KMS-11 (cell line): ENCODE results near the gene ADGRG2.

Experiments
- H2AFZ ChIP-seq: fragments of 200-600 bp; sonication (generic); 2 replicates; pipeline ENCODE4 v1.6.1; 2016; ENCODE audit warnings: antibody characterized with exemption, mixed run types, low read depth
- H3K27ac ChIP-seq: fragments of 200-600 bp; sonication (generic); 2 replicates; pipeline ENCODE4 v1.6.1; 2016; ENCODE audit warnings: mild to moderate bottlenecking, mixed run types
- H3K27me3 ChIP-seq: fragments of 200-600 bp; sonication (generic); 2 replicates; pipeline ENCODE4 v1.6.1; 2017; ENCODE audit warnings: mild to moderate bottlenecking, low read depth, mixed run types, moderate library complexity; ENCODE audit not compliant: insufficient read depth
- H3K36me3 ChIP-seq: fragments of 200-600 bp; sonication (generic); 2 replicates; pipeline ENCODE4 v1.6.1; 2017; ENCODE audit warnings: mild to moderate bottlenecking, mixed run types; ENCODE audit not compliant: insufficient read depth
- H3K4me1 ChIP-seq: fragments of 200-600 bp; sonication (generic); 2 replicates; pipeline ENCODE4 v1.6.1; 2016; ENCODE audit warnings: mild to moderate bottlenecking, low read depth, mixed run types; ENCODE audit not compliant: poor library complexity, severe bottlenecking
- H3K4me2 ChIP-seq: fragments of 200-600 bp; sonication (generic); 2 replicates; pipeline ENCODE4 v1.7.0; 2016; ENCODE audit warnings: mild to moderate bottlenecking, mixed run types
- H3K4me3 ChIP-seq: fragments of 200-600 bp; sonication (generic); IDR thresholded peaks from 2 replicates; pipeline ENCODE4 v1.6.1; 2017; ENCODE audit warnings: low read depth, low read length, mixed read lengths; ENCODE audit not compliant: insufficient read depth
- H3K79me2 ChIP-seq: fragments of 200-600 bp; sonication (generic); 2 replicates; pipeline ENCODE4 v1.6.1; 2016; ENCODE audit warnings: low read depth, mixed run types; ENCODE audit not compliant: insufficient read depth
- H3K9ac ChIP-seq: fragments of 200-600 bp; sonication (generic); 2 replicates; pipeline ENCODE4 v1.6.1; 2016; ENCODE audit warnings: mild to moderate bottlenecking, mixed run types
- H4K20me1 ChIP-seq: fragments of 200-600 bp; sonication (generic); 2 replicates; pipeline ENCODE4 v1.6.1; 2016; ENCODE audit warnings: mild to moderate bottlenecking, mixed run types; ENCODE audit not compliant: insufficient read depth
- TF ChIP-seq, protein P1 (sequence below): fragments of 200-600 bp; sonication (generic); conservative IDR thresholded peaks from 2 replicates; pipeline ENCODE4 v1.6.1; 2017; ENCODE audit warnings: low read depth, mild to moderate bottlenecking, antibody characterized with exemption, low read length, moderate library complexity, mixed read lengths

Gene ADGRG2

GRCh38 chrX:18956303-18957032 lies 165.8 kb downstream of the ADGRG2 start:
- no peaks in the 10 kb centered on the region for H3K79me2 ChIP-seq
- H3K27me3 ChIP-seq: no peaks in the 10 kb centered on the region
- no peaks in the 10 kb centered on the region for H3K4me1 ChIP-seq
- H3K9ac ChIP-seq: no peak overlapping the region
- no peaks in the 10 kb centered on the region for H4K20me1 ChIP-seq
- H3K4me2 ChIP-seq: no peak overlapping the region
- H3K36me3 ChIP-seq: no peaks in the 10 kb centered on the region
- H2AFZ ChIP-seq: no peak overlapping the region
- TF ChIP-seq, protein P1, sequence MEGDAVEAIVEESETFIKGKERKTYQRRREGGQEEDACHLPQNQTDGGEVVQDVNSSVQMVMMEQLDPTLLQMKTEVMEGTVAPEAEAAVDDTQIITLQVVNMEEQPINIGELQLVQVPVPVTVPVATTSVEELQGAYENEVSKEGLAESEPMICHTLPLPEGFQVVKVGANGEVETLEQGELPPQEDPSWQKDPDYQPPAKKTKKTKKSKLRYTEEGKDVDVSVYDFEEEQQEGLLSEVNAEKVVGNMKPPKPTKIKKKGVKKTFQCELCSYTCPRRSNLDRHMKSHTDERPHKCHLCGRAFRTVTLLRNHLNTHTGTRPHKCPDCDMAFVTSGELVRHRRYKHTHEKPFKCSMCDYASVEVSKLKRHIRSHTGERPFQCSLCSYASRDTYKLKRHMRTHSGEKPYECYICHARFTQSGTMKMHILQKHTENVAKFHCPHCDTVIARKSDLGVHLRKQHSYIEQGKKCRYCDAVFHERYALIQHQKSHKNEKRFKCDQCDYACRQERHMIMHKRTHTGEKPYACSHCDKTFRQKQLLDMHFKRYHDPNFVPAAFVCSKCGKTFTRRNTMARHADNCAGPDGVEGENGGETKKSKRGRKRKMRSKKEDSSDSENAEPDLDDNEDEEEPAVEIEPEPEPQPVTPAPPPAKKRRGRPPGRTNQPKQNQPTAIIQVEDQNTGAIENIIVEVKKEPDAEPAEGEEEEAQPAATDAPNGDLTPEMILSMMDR: no peak
- H3K27ac ChIP-seq: no peak overlapping the region
- H3K4me3 ChIP-seq: no peak overlapping the region

DNA sequence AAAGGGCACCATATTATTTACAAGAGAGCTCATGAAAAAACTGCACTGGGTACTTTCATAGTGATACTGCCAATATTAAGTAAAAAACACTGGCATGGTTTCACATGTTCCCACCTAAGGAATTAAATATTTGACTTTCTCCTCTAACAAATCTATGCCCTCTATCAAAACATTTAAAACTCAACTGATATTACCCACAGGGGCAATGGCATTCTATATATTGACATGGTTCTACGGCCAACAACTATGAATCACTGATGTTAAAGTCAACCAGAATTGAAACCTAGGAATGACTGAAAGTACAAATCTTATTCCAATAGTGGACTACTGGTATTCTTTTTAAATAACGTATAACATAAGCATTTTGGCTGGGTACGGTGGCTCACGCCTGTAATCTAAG lies 166.6 kb downstream of the ADGRG2 start:
- H3K4me2 ChIP-seq: no peak overlapping the region
- H4K20me1 ChIP-seq: no peaks in the 10 kb centered on the region
- TF ChIP-seq, protein P1: no peak
- no peaks in the 10 kb centered on the region for H3K27me3 ChIP-seq
- H3K4me3 ChIP-seq: no peak overlapping the region
- no peaks in the 10 kb centered on the region for H3K36me3 ChIP-seq
- no peak overlapping the region for H3K27ac ChIP-seq
- H3K4me1 ChIP-seq: no peaks in the 10 kb centered on the region
- no peaks in the 10 kb centered on the region for H3K79me2 ChIP-seq
- no peak overlapping the region for H2AFZ ChIP-seq
- H3K9ac ChIP-seq: no peak overlapping the region

- Histone ChIP-seq H3K4me2 (no peak overlapping the region), H3K9ac (no peak overlapping the region), H3K27ac (no peak overlapping the region), H3K4me3 (no peak overlapping the region), H3K4me1 (no peaks in the 10 kb centered on the region), H3K79me2 (no peaks in the 10 kb centered on the region), H3K27me3 (no peaks in the 10 kb centered on the region), H2AFZ (no peak overlapping the region), H3K36me3 (no peaks in the 10 kb centered on the region), H4K20me1 (no peaks in the 10 kb centered on the region)
- TF ChIP-seq, protein P1: no peak
Observed at GRCh38 chrX:18951032-18951431, 171.2 kb downstream of the ADGRG2 start.

DNA sequence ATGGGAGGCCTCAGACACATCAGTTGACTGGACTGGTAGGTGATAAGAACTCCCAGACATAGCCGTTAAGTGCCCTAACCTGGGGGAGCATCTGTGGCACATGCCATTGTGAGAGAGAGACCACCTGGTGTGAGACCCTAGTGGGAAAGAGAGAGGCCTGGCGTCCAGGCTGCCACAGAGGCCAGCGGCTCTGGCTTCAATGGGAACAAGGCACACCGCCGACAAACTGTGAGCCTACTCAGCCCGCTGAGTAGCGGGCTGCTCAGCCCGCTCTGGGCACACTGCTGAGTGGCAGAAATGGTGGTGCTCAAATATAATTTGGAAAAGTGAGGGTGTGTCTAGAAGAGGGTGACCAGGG lies 172.3 kb downstream of the ADGRG2 start:
- TF ChIP-seq, protein P1: no peak
- Histone ChIP-seq H3K79me2 (no peaks in the 10 kb centered on the region), H3K36me3 (no peaks in the 10 kb centered on the region), H3K4me1 (no peaks in the 10 kb centered on the region), H3K27ac (no peak overlapping the region), H3K4me2 (no peak overlapping the region), H3K27me3 (no peaks in the 10 kb centered on the region), H2AFZ (no peak overlapping the region), H3K4me3 (no peak overlapping the region), H4K20me1 (no peaks in the 10 kb centered on the region), H3K9ac (no peak overlapping the region)
